Activated naive CD4-positive, alpha-beta T cell treated with anti-CD3 and anti-CD28 coated beads, Interleukin-2, amount 10 ng/mL, durations not matched to agents 7 days and 5 days (primary cell): ENCODE measurements around the gene ZNF692.
A peak's percentile ranks its signal among the peaks of the same experiment; 100 is the strongest.
"Not testable (repeated sequence)": the region's sequence is repeated elsewhere in the genome, so short reads cannot be mapped to it uniquely, and the experiment has no call there.

Experiments
- CTCF ChIA-PET: fragments of 350-600 bp; sonication (Branson Sonifier 250); formaldehyde crosslinking; loops from one replicate; lab custom pipeline; 2021; ENCODE audit warnings: antibody characterized with exemption; lab: Charles Lee
- DNase-seq: peaks from one replicate; pipeline ENCODE4 v3.0.0-alpha.2; 2020
- H3K27ac Mint-ChIP-seq: one replicate; pipeline ENCODE4 v1.8.0; 2021; ENCODE audit warnings: mild to moderate bottlenecking, moderate library complexity, mixed read lengths
- H3K27me3 Mint-ChIP-seq: one replicate; pipeline ENCODE4 v1.8.0; 2021; ENCODE audit warnings: mild to moderate bottlenecking, mixed read lengths
- H3K36me3 Mint-ChIP-seq: one replicate; pipeline ENCODE4 v1.8.0; 2021; ENCODE audit warnings: mixed read lengths
- H3K4me1 Mint-ChIP-seq: one replicate; pipeline ENCODE4 v1.8.0; 2021; ENCODE audit warnings: mixed read lengths
- H3K4me3 Mint-ChIP-seq: one replicate; pipeline ENCODE4 v1.8.0; 2021; ENCODE audit warnings: mild to moderate bottlenecking, moderate library complexity, mixed read lengths
- H3K9me3 Mint-ChIP-seq: one replicate; pipeline ENCODE4 v1.8.0; 2021; ENCODE audit warnings: mixed read lengths

ZNF692 gene

GRCh38 chr1:248810000-248810726 is 48.7 kb downstream of the ZNF692 start:
- no peak overlapping the region for H3K4me3 Mint-ChIP-seq
- DNase-seq, result no peak
- peak overlapping the region; percentile 28 for H3K27ac Mint-ChIP-seq
- H3K36me3 Mint-ChIP-seq, result peaks cover 33% of the 10 kb centered on the region
- no peaks in the 10 kb centered on the region for H3K9me3 Mint-ChIP-seq
- no peaks in the 10 kb centered on the region for H3K27me3 Mint-ChIP-seq
- H3K4me1 Mint-ChIP-seq, result peaks cover 5% of the 10 kb centered on the region
- CTCF ChIA-PET, result no interaction called here

- no peak overlapping the region for H3K4me3 Mint-ChIP-seq
- peaks cover 22% of the 10 kb centered on the region for H3K36me3 Mint-ChIP-seq
- H3K9me3 Mint-ChIP-seq, result no peaks in the 10 kb centered on the region
- DNase-seq, result no peak
- CTCF ChIA-PET, result interaction anchor here (6.0 kb wide), 1 partner anchor 187 kb away, joined by 63 read pairs; no protein-coding TSS in a partner anchor
- H3K27ac Mint-ChIP-seq, result no peak overlapping the region
- H3K4me1 Mint-ChIP-seq, result peaks cover 9% of the 10 kb centered on the region
- peaks cover 4% of the 10 kb centered on the region for H3K27me3 Mint-ChIP-seq
These were observed 50.0 kb downstream of the ZNF692 start for GRCh38 chr1:248808876-248809275.

GRCh38 chr1:248807067-248807737 is 51.7 kb downstream of the ZNF692 start:
- H3K27ac Mint-ChIP-seq, result no peak overlapping the region
- CTCF ChIA-PET, result interaction anchor here (0.7 to 6.0 kb wide), 10 partner anchors 11 to 564 kb away, joined by 3 to 63 read pairs (median 5); no protein-coding TSS in a partner anchor

GRCh38 chr1:248805876-248806275 is 53.0 kb downstream of the ZNF692 start:
- CTCF ChIA-PET, result interaction anchor here (0.9 to 6.0 kb wide), 13 partner anchors 11 to 563 kb away, joined by 3 to 63 read pairs (median 4); partner anchors contain the start of gene ZNF692
- no peaks in the 10 kb centered on the region for H3K9me3 Mint-ChIP-seq
- peaks cover 9% of the 10 kb centered on the region for H3K4me1 Mint-ChIP-seq
- no peak for DNase-seq
- H3K27me3 Mint-ChIP-seq, result peaks cover 9% of the 10 kb centered on the region
- H3K36me3 Mint-ChIP-seq, result no peaks in the 10 kb centered on the region
- H3K27ac Mint-ChIP-seq, result no peak overlapping the region
- no peak overlapping the region for H3K4me3 Mint-ChIP-seq

More at GRCh38 chr1:248807067-248807737, 51.7 kb downstream of the ZNF692 start:
- peak; percentile 72 for DNase-seq
- peaks cover 8% of the 10 kb centered on the region for H3K36me3 Mint-ChIP-seq
- peaks cover 9% of the 10 kb centered on the region for H3K4me1 Mint-ChIP-seq
- no peaks in the 10 kb centered on the region for H3K9me3 Mint-ChIP-seq
- peaks cover 9% of the 10 kb centered on the region for H3K27me3 Mint-ChIP-seq
- H3K4me3 Mint-ChIP-seq, result no peak overlapping the region

DNA sequence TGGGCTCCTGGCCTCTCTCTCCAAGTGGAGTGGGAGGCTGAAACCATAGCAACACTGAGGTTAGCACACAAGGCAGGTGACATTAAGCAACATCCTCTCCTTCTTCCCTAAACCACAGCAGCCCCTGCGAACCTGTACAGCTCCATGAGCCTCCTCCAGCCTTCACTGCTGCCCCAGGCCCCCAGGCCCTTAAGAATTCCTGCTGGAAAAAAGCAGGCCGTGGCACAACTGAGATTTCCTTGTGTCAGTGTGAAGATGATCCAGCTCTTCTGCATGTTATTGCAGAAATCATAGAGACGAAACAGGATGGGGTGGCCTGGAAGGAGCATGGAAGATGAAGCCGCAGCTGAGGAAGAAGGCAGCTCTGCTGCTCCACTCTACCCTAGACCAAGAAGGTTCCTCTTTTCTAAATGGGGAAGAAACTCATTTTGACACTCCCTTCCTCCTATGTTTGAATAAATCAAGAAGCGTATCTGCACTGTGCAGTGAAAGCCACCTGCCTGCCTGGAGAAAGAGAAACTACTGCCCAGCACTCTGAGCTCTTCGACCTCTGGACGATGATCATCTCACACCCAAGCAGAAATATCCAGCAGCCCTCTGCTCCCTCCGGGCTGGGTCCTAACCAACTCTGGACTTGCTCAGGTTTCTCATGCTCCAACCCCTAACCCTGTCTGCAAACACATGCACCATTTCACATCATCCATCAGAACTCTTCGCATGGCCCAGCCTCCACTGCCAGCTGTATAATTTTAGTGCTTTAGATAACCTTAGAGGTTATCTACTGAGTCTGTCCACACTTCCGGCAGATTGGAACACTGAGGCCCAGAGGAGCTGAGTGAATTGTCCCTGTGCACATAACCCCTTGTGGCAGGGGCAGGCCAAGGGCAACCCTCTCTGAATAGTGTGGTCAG is 53.9 kb downstream of the ZNF692 start:
- Mint-ChIP-seq H3K4me3 (no peak overlapping the region), H3K27ac (no peak overlapping the region), H3K27me3 (peaks cover 9% of the 10 kb centered on the region), H3K36me3 (no peaks in the 10 kb centered on the region), H3K9me3 (no peaks in the 10 kb centered on the region), H3K4me1 (peaks cover 9% of the 10 kb centered on the region)
- CTCF ChIA-PET, result interaction anchor here (0.8 to 6.0 kb wide), 11 partner anchors 10 to 562 kb away, joined by 3 to 63 read pairs (median 5); partner anchors contain the start of gene ZNF692
- no peak for DNase-seq

DNA sequence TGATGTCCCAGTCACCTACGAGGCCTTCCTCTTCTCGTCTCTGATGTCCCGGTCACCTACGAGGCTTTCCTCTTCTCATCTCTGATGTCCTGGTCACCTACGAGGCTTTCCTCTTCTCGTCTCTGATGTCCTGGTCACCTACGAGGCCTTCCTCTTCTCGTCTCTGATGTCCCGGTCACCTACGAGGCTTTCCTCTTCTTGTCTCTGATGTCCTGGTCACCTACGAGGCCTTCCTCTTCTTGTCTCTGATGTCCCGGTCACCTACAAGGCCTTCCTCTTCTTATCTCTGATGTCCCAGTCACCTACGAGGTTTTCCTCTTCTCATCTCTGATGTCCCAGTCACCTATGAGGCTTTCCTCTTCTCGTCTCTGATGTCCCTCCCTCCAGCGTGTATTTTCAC is 55.4 kb downstream of the ZNF692 start:
- CTCF ChIA-PET, result interaction anchor here (6.0 kb wide), 1 partner anchor 182 kb away, joined by 63 read pairs; no protein-coding TSS in a partner anchor
- not testable (repeated sequence) for H3K4me1 Mint-ChIP-seq, H3K27ac Mint-ChIP-seq, H3K4me3 Mint-ChIP-seq, DNase-seq, H3K9me3 Mint-ChIP-seq, H3K36me3 Mint-ChIP-seq
- H3K27me3 Mint-ChIP-seq, result peaks cover 13% of the 10 kb centered on the region

DNA sequence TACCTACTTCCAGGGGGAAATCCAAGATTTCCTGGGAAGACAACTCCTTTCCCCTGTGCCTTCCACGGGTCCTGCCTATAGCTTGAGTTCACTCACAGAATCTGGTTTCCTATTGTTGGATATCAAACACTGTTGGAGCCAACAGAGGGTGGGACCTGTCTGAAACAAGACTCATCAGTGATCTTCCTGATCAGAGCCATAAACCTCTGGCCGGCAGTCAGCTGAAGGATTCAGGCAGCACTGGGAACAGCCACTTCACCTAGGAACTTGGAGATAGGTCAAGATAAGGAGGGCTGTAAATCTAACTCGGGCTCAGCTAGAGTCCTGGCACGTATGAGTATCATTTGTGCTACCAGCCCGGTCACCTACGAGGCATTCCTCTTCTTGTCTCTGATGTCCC is 56.4 kb downstream of the ZNF692 start:
- CTCF ChIA-PET, result interaction anchor here (0.6 kb wide), 1 partner anchor 12 kb away, joined by 3 read pairs; no protein-coding TSS in a partner anchor
- peaks cover 13% of the 10 kb centered on the region for H3K27me3 Mint-ChIP-seq
- no peaks in the 10 kb centered on the region for H3K9me3 Mint-ChIP-seq
- H3K27ac Mint-ChIP-seq, result no peak overlapping the region
- peaks cover 9% of the 10 kb centered on the region for H3K4me1 Mint-ChIP-seq
- H3K4me3 Mint-ChIP-seq, result no peak overlapping the region
- no peak for DNase-seq
- H3K36me3 Mint-ChIP-seq, result no peaks in the 10 kb centered on the region

GRCh38 chr1:248800459-248800858 is 58.4 kb downstream of the ZNF692 start:
- Mint-ChIP-seq H3K36me3 (no peaks in the 10 kb centered on the region), H3K27ac (no peak overlapping the region), H3K9me3 (no peaks in the 10 kb centered on the region), H3K4me1 (peaks cover 9% of the 10 kb centered on the region), H3K27me3 (peaks cover 13% of the 10 kb centered on the region), H3K4me3 (no peak overlapping the region)
- no peak for DNase-seq
- CTCF ChIA-PET, result interaction anchor here (0.8 kb wide), 1 partner anchor 187 kb away, joined by 4 read pairs; no protein-coding TSS in a partner anchor
